OCI-LY7 (cell line): ENCODE data around the gene GLRA3. TPM values are rescaled to one million over a fixed set of nuclear protein-coding genes. Genes with fewer than 3 reads are reported as not detected.

Experiments used
- BruUV-seq: library from RNA; stranded (reverse); fragments of 400-500 nt; replicated peaks from 2 replicates; lab custom pipeline; 2021; lab: Mats Ljungman, UMichigan
- CTCF ChIA-PET: fragments of 300-600 bp; sonication (Branson Sonifier 250); formaldehyde crosslinking; loops from one replicate; lab custom pipeline; 2022; ENCODE audit warnings: antibody characterized with exemption; ENCODE audit not compliant: unreplicated experiment; lab: Charles Lee
- POLR2A ChIA-PET: fragments of 300-600 bp; sonication (Branson Sonifier 250); formaldehyde crosslinking; loops from one replicate; lab custom pipeline; 2022; ENCODE audit warnings: antibody characterized with exemption; lab: Charles Lee
- DNase-seq: peaks from one replicate; pipeline ENCODE4 v3.0.0-alpha.2; 2015; ENCODE audit warnings: low spot score
- H2AFZ ChIP-seq: fragments of 200-600 bp; sonication (generic), shearing (Covaris generic); 2 replicates; pipeline ENCODE4 v1.6.1; 2014; ENCODE audit warnings: mild to moderate bottlenecking, antibody characterized with exemption, low read length, moderate library complexity
- H3K27ac ChIP-seq: fragments of 200-600 bp; sonication (generic); 2 replicates; pipeline ENCODE4 v1.5.1; 2014; ENCODE audit warnings: mixed run types, low read depth, mild to moderate bottlenecking, moderate library complexity, low read length, inconsistent platforms; ENCODE audit not compliant: poor library complexity, severe bottlenecking
- H3K36me3 ChIP-seq: fragments of 200-600 bp; sonication (generic); 2 replicates; pipeline ENCODE4 v1.6.1; 2014; ENCODE audit warnings: mild to moderate bottlenecking, antibody characterized with exemption, low read length, moderate library complexity, mixed read lengths; ENCODE audit not compliant: insufficient read depth
- H3K4me1 ChIP-seq: fragments of 200-600 bp; sonication (generic); 2 replicates; pipeline ENCODE4 v1.5.1; 2014; ENCODE audit warnings: mild to moderate bottlenecking, low read length; ENCODE audit not compliant: insufficient read depth, poor library complexity, severe bottlenecking
- H3K4me2 ChIP-seq: fragments of 200-600 bp; sonication (generic); 2 replicates; pipeline ENCODE4 v1.6.1; 2014; ENCODE audit warnings: mild to moderate bottlenecking, low read length
- H3K4me3 ChIP-seq: fragments of 200-600 bp; sonication (generic); 2 replicates; pipeline ENCODE4 v1.5.1; 2014; ENCODE audit warnings: mild to moderate bottlenecking, low read depth, low read length; ENCODE audit not compliant: poor library complexity, severe bottlenecking
- H3K79me2 ChIP-seq: fragments of 200-600 bp; sonication (generic); 2 replicates; pipeline ENCODE4 v1.6.1; 2016; ENCODE audit warnings: low read depth, mild to moderate bottlenecking, low read length, moderate library complexity, mixed read lengths; ENCODE audit not compliant: insufficient read depth
- H3K9me2 ChIP-seq: fragments of 200-600 bp; sonication (generic); 2 replicates; pipeline ENCODE4 v1.6.1; 2016; ENCODE audit warnings: mild to moderate bottlenecking, low read length, mixed read lengths; ENCODE audit not compliant: insufficient read depth
- H3K9me3 ChIP-seq: fragments of 200-600 bp; sonication (generic); 2 replicates; pipeline ENCODE4 v1.6.1; 2014; ENCODE audit warnings: mild to moderate bottlenecking, mixed run types, low read length, mixed read lengths
- H4K20me1 ChIP-seq: fragments of 200-600 bp; sonication (generic); 2 replicates; pipeline ENCODE4 v1.6.1; 2014; ENCODE audit warnings: mild to moderate bottlenecking, antibody characterized with exemption, low read length, moderate library complexity, mixed read lengths; ENCODE audit not compliant: insufficient read depth
- CTCF ChIP-seq: fragments of 200-600 bp; sonication (generic); conservative IDR thresholded peaks from 2 replicates; pipeline ENCODE4 v1.5.1; 2014; ENCODE audit warnings: mild to moderate bottlenecking, antibody characterized with exemption, low read length, moderate library complexity, mixed read lengths
- EZH2phosphoT487 ChIP-seq: fragments of 200-600 bp; sonication (generic); IDR thresholded peaks from 2 replicates; pipeline ENCODE4 v1.6.1; 2018; ENCODE audit warnings: low read depth, borderline replicate concordance, mild to moderate bottlenecking, mixed run types, antibody characterized with exemption, low read length, moderate library complexity, mixed read lengths
- intact Hi-C: fragments of 100-400 bp; cut with micrococcal nuclease; formaldehyde crosslinking; loops from one replicate; pipeline ENCODE4 v1.10.0; 2022; ENCODE audit not compliant: unreplicated experiment
- total RNA-seq, 2 experiments: library from RNA; depleted of rRNA in 1 of 2; stranded (reverse); fragments of >200 nt in 1 of 2; shearing (Covaris generic) in 1 of 2; gene quantifications; 2 replicates each; pipeline ENCODE4 v1.2.3, GENCODE V29; 2014 to 2022

The GLRA3 gene
- total RNA-seq, 2 experiments from 2014 or later, result 0.92 to 1.6 TPM

DNA sequence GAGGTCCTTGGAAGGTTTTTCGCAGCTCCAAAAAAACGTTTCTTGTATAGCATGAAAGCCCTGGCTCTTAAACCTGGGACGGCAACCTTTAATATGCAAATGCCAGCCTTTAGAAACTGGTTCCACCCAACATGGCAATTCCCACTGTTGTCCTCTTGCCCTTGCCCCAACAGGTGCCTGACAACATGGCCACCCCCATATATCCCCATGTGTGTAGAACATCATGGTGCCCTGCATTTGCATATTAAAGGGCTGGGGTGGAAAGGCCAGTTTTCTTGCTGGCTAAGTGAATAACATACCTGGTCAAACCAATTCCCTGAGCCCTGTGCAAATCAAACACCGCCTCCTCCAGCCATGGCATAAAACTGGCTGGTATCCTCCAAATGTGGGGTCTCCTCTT lies 26.0 kb upstream of the GLRA3 start:
- peaks cover 20% of the 10 kb centered on the region for H3K4me1 ChIP-seq
- H3K79me2 ChIP-seq, result no peaks in the 10 kb centered on the region
- CTCF ChIA-PET, result no interaction called here
- POLR2A ChIA-PET, result no interaction called here
- intact Hi-C loops, result no loop called here
- no peaks in the 10 kb centered on the region for H4K20me1 ChIP-seq
- no peak overlapping the region for H3K27ac ChIP-seq
- no peak overlapping the region for H2AFZ ChIP-seq
- H3K9me3 ChIP-seq, result peaks cover 32% of the 10 kb centered on the region
- peaks cover 3% of the 10 kb centered on the region; the same call in 1 of the 2 replicates for H3K36me3 ChIP-seq
- TF ChIP-seq CTCF (no peak), EZH2phosphoT487 (no peak)
- no peaks in the 10 kb centered on the region for H3K9me2 ChIP-seq
- no peak overlapping the region for H3K4me2 ChIP-seq
- H3K4me3 ChIP-seq, result no peak overlapping the region
- no peak for DNase-seq
- BruUV-seq, result no TSS peak

DNA sequence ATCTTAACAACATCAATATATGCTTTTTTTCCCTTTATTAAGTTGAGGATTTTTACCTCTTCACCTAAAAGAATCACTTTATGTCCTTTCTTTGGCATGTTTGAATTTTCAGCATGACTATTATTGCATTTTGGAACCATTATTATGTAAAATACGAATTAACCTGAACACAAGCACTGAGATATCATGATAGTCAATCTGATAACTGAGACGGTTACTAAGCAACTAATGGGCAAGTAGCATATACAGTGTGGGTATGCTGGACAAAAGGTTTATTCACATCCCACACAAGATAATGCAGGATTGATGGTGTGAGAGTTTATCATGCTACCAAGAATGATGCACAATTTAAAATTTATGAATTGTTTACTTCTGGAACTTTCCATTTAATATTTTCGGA lies 24.6 kb upstream of the GLRA3 start:
- H4K20me1 ChIP-seq, result no peaks in the 10 kb centered on the region
- ChIA-PET POLR2A (no interaction called here), CTCF (no interaction called here)
- peaks cover 32% of the 10 kb centered on the region for H3K9me3 ChIP-seq
- intact Hi-C loops, result no loop called here
- peak overlapping the region; percentile 35; the same call in 1 of the 2 replicates for H2AFZ ChIP-seq
- no peaks in the 10 kb centered on the region for H3K79me2 ChIP-seq
- TF ChIP-seq EZH2phosphoT487, result no peak
- TF ChIP-seq CTCF, result no peak
- peaks cover 3% of the 10 kb centered on the region; the same call in 1 of the 2 replicates for H3K36me3 ChIP-seq
- H3K9me2 ChIP-seq, result no peaks in the 10 kb centered on the region
- H3K27ac ChIP-seq, result no peak overlapping the region
- no peak overlapping the region for H3K4me2 ChIP-seq
- H3K4me1 ChIP-seq, result peaks cover 15% of the 10 kb centered on the region
- no peak for DNase-seq
- H3K4me3 ChIP-seq, result no peak overlapping the region
- BruUV-seq, result no TSS peak

- H4K20me1 ChIP-seq, result no peaks in the 10 kb centered on the region
- no peak overlapping the region for H3K27ac ChIP-seq
- no TSS peak for BruUV-seq
- no peak for DNase-seq
- H2AFZ ChIP-seq, result no peak overlapping the region
- POLR2A ChIA-PET, result interaction anchor here (0.6 kb wide), 1 partner anchor 8 kb away, joined by 3 read pairs; no protein-coding TSS in a partner anchor
- no peak for TF ChIP-seq EZH2phosphoT487
- TF ChIP-seq CTCF, result no peak
- intact Hi-C loops, result no loop called here
- CTCF ChIA-PET, result no interaction called here
- H3K9me2 ChIP-seq, result no peaks in the 10 kb centered on the region
- no peak overlapping the region for H3K4me2 ChIP-seq
- peaks cover 18% of the 10 kb centered on the region; the same call in 1 of the 2 replicates for H3K9me3 ChIP-seq
- no peaks in the 10 kb centered on the region for H3K4me1 ChIP-seq
- no peak overlapping the region for H3K4me3 ChIP-seq
- H3K79me2 ChIP-seq, result no peaks in the 10 kb centered on the region
- H3K36me3 ChIP-seq, result no peaks in the 10 kb centered on the region
Measured at GRCh38 chr4:174848596-174848995, 19.5 kb upstream of the GLRA3 start.
